Loucy (cell line): ENCODE measurements around the gene ALKBH7.

ENCODE experiments used
- H2AFZ ChIP-seq: fragments of 200-600 bp; sonication (generic); 2 replicates; pipeline ENCODE4 v1.6.0; 2016; ENCODE audit warnings: antibody characterized with exemption, mild to moderate bottlenecking, low read length, moderate library complexity
- H3F3A ChIP-seq: fragments of 200-600 bp; 2 replicates; pipeline ENCODE4 v1.6.0; 2016; ENCODE audit warnings: antibody characterized with exemption, low read depth, mild to moderate bottlenecking
- H3K27me3 ChIP-seq: fragments of 200-600 bp; sonication (generic); 2 replicates; pipeline ENCODE4 v1.6.1; 2014; ENCODE audit warnings: low read length, mild to moderate bottlenecking; ENCODE audit not compliant: insufficient read depth, poor library complexity, severe bottlenecking
- H3K36me3 ChIP-seq: fragments of 200-600 bp; sonication (generic); 2 replicates; pipeline ENCODE4 v1.6.1; 2016; ENCODE audit warnings: low read length; ENCODE audit not compliant: insufficient read depth
- H3K4me1 ChIP-seq: fragments of 200-600 bp; sonication (generic); 2 replicates; pipeline ENCODE4 v1.5.1; 2014; ENCODE audit warnings: low read length, mild to moderate bottlenecking; ENCODE audit not compliant: insufficient read depth, poor library complexity, severe bottlenecking
- H3K4me2 ChIP-seq: fragments of 200-600 bp; sonication (generic); 2 replicates; pipeline ENCODE4 v1.6.0; 2014; ENCODE audit warnings: antibody characterized with exemption, low read length, low read depth, mild to moderate bottlenecking; ENCODE audit not compliant: poor library complexity, severe bottlenecking
- H3K4me3 ChIP-seq: fragments of 200-600 bp; sonication (generic); 2 replicates; pipeline ENCODE4 v1.5.1; 2014; ENCODE audit warnings: low read length, mild to moderate bottlenecking, mixed read lengths; ENCODE audit not compliant: poor library complexity, severe bottlenecking
- H3K79me2 ChIP-seq: fragments of 200-600 bp; sonication (generic); 2 replicates; pipeline ENCODE4 v1.6.1; 2014; ENCODE audit warnings: low read length; ENCODE audit not compliant: insufficient read depth
- H3K9ac ChIP-seq: fragments of 200-600 bp; sonication (generic); 2 replicates; pipeline ENCODE4 v1.6.0; 2014; ENCODE audit warnings: mild to moderate bottlenecking, low read depth, low read length, moderate library complexity; ENCODE audit not compliant: poor library complexity, severe bottlenecking
- H3K9me2 ChIP-seq: fragments of 200-600 bp; sonication (generic); replicated peaks from 2 replicates; pipeline ENCODE4 v1.6.1; 2016; ENCODE audit warnings: low read depth, low read length, mixed read lengths
- H3K9me3 ChIP-seq: fragments of 200-600 bp; sonication (generic); 2 replicates; pipeline ENCODE4 v1.6.1; 2014; ENCODE audit warnings: mild to moderate bottlenecking, antibody characterized with exemption, low read length, low read depth; ENCODE audit not compliant: insufficient read depth
- H4K20me1 ChIP-seq: fragments of 200-600 bp; sonication (generic); 2 replicates; pipeline ENCODE4 v1.6.0; 2014; ENCODE audit warnings: antibody characterized with exemption, low read length, mild to moderate bottlenecking; ENCODE audit not compliant: insufficient read depth, poor library complexity, severe bottlenecking
- CTCF ChIP-seq: fragments of 200-600 bp; sonication (generic); conservative IDR thresholded peaks from 2 replicates; pipeline ENCODE4 v1.5.1; 2014; ENCODE audit warnings: mild to moderate bottlenecking, antibody characterized with exemption, low read length
- EZH2phosphoT487 ChIP-seq: fragments of 200-600 bp; IDR thresholded peaks from 2 replicates; pipeline ENCODE4 v1.6.1; 2018; ENCODE audit warnings: antibody characterized with exemption, mild to moderate bottlenecking, moderate library complexity, borderline replicate concordance

The ALKBH7 gene

GRCh38 chr19:6412061-6412446, 39.5 kb downstream of the ALKBH7 start:
- Histone ChIP-seq H3K27me3 (no peaks in the 10 kb centered on the region), H3K4me2 (no peak overlapping the region), H3K79me2 (no peaks in the 10 kb centered on the region), H3K4me3 (no peak overlapping the region), H3K9me2 (no peaks in the 10 kb centered on the region), H4K20me1 (peaks cover 27% of the 10 kb centered on the region), H3K9ac (no peak overlapping the region), H2AFZ (no peak overlapping the region), H3K36me3 (peaks cover 41% of the 10 kb centered on the region; the same call in 1 of the 2 replicates), H3K4me1 (no peaks in the 10 kb centered on the region), H3F3A (no peaks in the 10 kb centered on the region), H3K9me3 (no peaks in the 10 kb centered on the region)
- TF ChIP-seq EZH2phosphoT487 (no peak), CTCF (no peak)

- Histone ChIP-seq H3K27me3 (no peaks in the 10 kb centered on the region), H4K20me1 (peaks cover 32% of the 10 kb centered on the region), H3K79me2 (peaks cover 3% of the 10 kb centered on the region; the same call in 1 of the 2 replicates), H3K9me3 (no peaks in the 10 kb centered on the region), H3F3A (no peaks in the 10 kb centered on the region), H3K9ac (no peak overlapping the region), H3K4me3 (no peak overlapping the region), H3K4me1 (no peaks in the 10 kb centered on the region), H3K36me3 (peaks cover 46% of the 10 kb centered on the region; the same call in 1 of the 2 replicates), H2AFZ (no peak overlapping the region), H3K9me2 (no peaks in the 10 kb centered on the region), H3K4me2 (no peak overlapping the region)
- TF ChIP-seq EZH2phosphoT487 (no peak), CTCF (peak; percentile 84)
Observed at GRCh38 chr19:6412447-6413091, 40.0 kb downstream of the ALKBH7 start.

GRCh38 chr19:6413291-6413690, 40.7 kb downstream of the ALKBH7 start:
- peaks cover 53% of the 10 kb centered on the region for H3K36me3 ChIP-seq
- H3K79me2 ChIP-seq: peaks cover 11% of the 10 kb centered on the region; the same call in 1 of the 2 replicates
- H3F3A ChIP-seq: no peaks in the 10 kb centered on the region
- no peak overlapping the region for H3K4me3 ChIP-seq
- H3K9me2 ChIP-seq: no peaks in the 10 kb centered on the region
- peaks cover 39% of the 10 kb centered on the region for H4K20me1 ChIP-seq
- no peaks in the 10 kb centered on the region for H3K9me3 ChIP-seq
- no peaks in the 10 kb centered on the region for H3K4me1 ChIP-seq
- H3K4me2 ChIP-seq: no peak overlapping the region
- H2AFZ ChIP-seq: no peak overlapping the region
- TF ChIP-seq CTCF (no peak), EZH2phosphoT487 (no peak)
- no peak overlapping the region for H3K9ac ChIP-seq
- no peaks in the 10 kb centered on the region for H3K27me3 ChIP-seq
